ENCODE measurements around the gene FOXC2.

FOXC2 gene

GRCh38 chr16:86558355-86559193 is 8.1 kb upstream of the FOXC2 start:
- no peak for DNase-seq

- no peak for DNase-seq
Observed at GRCh38 chr16:86559802-86560305, 6.8 kb upstream of the FOXC2 start.

- no peak for DNase-seq
Observed at GRCh38 chr16:86562356-86562755, 4.3 kb upstream of the FOXC2 start.

GRCh38 chr16:86563469-86564345 is 2.9 kb upstream of the FOXC2 start:
- DNase-seq = peak; percentile 89

- DNase-seq = no peak
Observed at GRCh38 chr16:86565181-86565631, 1.4 kb upstream of the FOXC2 start.

- peak; percentile 79 for DNase-seq
Observed at GRCh38 chr16:86565644-86566511, 751 bp upstream of the FOXC2 start.

GRCh38 chr16:86566966-86567700 is 504 bp downstream of the FOXC2 start:
- DNase-seq = peak; percentile 62

GRCh38 chr16:86567701-86568581 is 1.3 kb downstream of the FOXC2 start:
- DNase-seq = peak; percentile 62

GRCh38 chr16:86568677-86569623 is 2.3 kb downstream of the FOXC2 start:
- peak; percentile 20 for DNase-seq

- DNase-seq = peak; percentile 27
Observed at GRCh38 chr16:86569701-86570447, 3.2 kb downstream of the FOXC2 start.

GRCh38 chr16:86570558-86571529 is 4.2 kb downstream of the FOXC2 start:
- peak; percentile 44 for DNase-seq

- no peak for DNase-seq
Observed at GRCh38 chr16:86571530-86571915, 4.9 kb downstream of the FOXC2 start.

GRCh38 chr16:86572041-86572521 is 5.5 kb downstream of the FOXC2 start:
- no peak for DNase-seq

GRCh38 chr16:86572606-86573005 is 6.0 kb downstream of the FOXC2 start:
- no peak for DNase-seq

- peak; percentile 29 for DNase-seq
Observed at GRCh38 chr16:86573215-86573614, 6.6 kb downstream of the FOXC2 start.

GRCh38 chr16:86573646-86574508 is 7.2 kb downstream of the FOXC2 start:
- DNase-seq = no peak

Measured in kidney glomerular epithelial cell (primary cell).